SK-N-SH treated with all-trans-retinoic acid at 6 μM for 48 hours (cell line): ENCODE data around the gene C17orf78.
"Not testable (repeated sequence)": the region's sequence is repeated elsewhere in the genome, so short reads cannot be mapped to it uniquely, and the experiment has no call there.

Source experiments
- ATAC-seq: fragments of 200-7000 bp; cut with Tn5 transposase; 3 replicates; pipeline ENCODE4 v1.9.1; 2020; ENCODE audit warnings: mild to moderate bottlenecking, moderate library complexity
- ARNTL ChIP-seq: fragments of 450-650 bp; formaldehyde crosslinking; IDR thresholded peaks from 2 replicates; pipeline ENCODE4 v1.5.0; 2020; ENCODE audit warnings: low read depth, mild to moderate bottlenecking, moderate library complexity, borderline replicate concordance
- BACH2 ChIP-seq: fragments of 250-450 bp; sonication (Bioruptor Pico); IDR thresholded peaks from 2 replicates; pipeline ENCODE4 v1.9.0; 2021; ENCODE audit warnings: mild to moderate bottlenecking, borderline replicate concordance
- CREB5 ChIP-seq: fragments of 250-450 bp; sonication (Bioruptor Pico); IDR thresholded peaks from 2 replicates; pipeline ENCODE4 v1.5.1; 2020; ENCODE audit warnings: low read depth, mild to moderate bottlenecking, moderate library complexity
- CSDC2 ChIP-seq: fragments of 250-450 bp; sonication (Bioruptor Pico); IDR thresholded peaks from 2 replicates; pipeline ENCODE4 v1.5.0; 2020; ENCODE audit warnings: mild to moderate bottlenecking, moderate library complexity
- CSRNP3 ChIP-seq: fragments of 250-450 bp; sonication (Bioruptor Pico); IDR thresholded peaks from 2 replicates; pipeline ENCODE4 v1.5.1; 2021; ENCODE audit warnings: mild to moderate bottlenecking, moderate library complexity
- GLIS3 ChIP-seq: fragments of 250-450 bp; sonication (Bioruptor Pico); IDR thresholded peaks from 2 replicates; pipeline ENCODE4 v1.5.0; 2020; ENCODE audit warnings: mild to moderate bottlenecking, moderate library complexity
- ISL1 ChIP-seq: fragments of 250-450 bp; sonication (Bioruptor Pico); IDR thresholded peaks from 2 replicates; pipeline ENCODE4 v2.1.2; 2022; ENCODE audit warnings: mild to moderate bottlenecking, moderate library complexity
- OSR1 ChIP-seq: fragments of 250-450 bp; sonication (Bioruptor Pico); IDR thresholded peaks from 2 replicates; pipeline ENCODE4 v1.8.0; 2022; ENCODE audit warnings: moderate library complexity, mild to moderate bottlenecking, inconsistent platforms
- PATZ1 ChIP-seq: fragments of 250-450 bp; sonication (Bioruptor Pico); IDR thresholded peaks from 2 replicates; pipeline ENCODE4 v1.8.0; 2020; ENCODE audit warnings: mild to moderate bottlenecking, moderate library complexity, borderline replicate concordance
- PPARA ChIP-seq: fragments of 250-450 bp; sonication (Bioruptor Pico); IDR thresholded peaks from 2 replicates; pipeline ENCODE4 v1.5.0; 2020; ENCODE audit warnings: mild to moderate bottlenecking, borderline replicate concordance
- RARB ChIP-seq: fragments of 250-450 bp; sonication (Bioruptor Pico); IDR thresholded peaks from 2 replicates; pipeline ENCODE4 v1.8.0; 2021; ENCODE audit warnings: mild to moderate bottlenecking, moderate library complexity
- SNAI2 ChIP-seq: fragments of 250-450 bp; sonication (Bioruptor Pico); IDR thresholded peaks from 2 replicates; pipeline ENCODE4 v1.5.0; 2020; ENCODE audit warnings: mild to moderate bottlenecking, moderate library complexity
- TCF4 ChIP-seq: fragments of 250-450 bp; sonication (Bioruptor Pico); IDR thresholded peaks from 2 replicates; pipeline ENCODE4 v1.8.0; 2021; ENCODE audit warnings: mild to moderate bottlenecking, moderate library complexity, borderline replicate concordance
- TOX ChIP-seq: fragments of 250-450 bp; sonication (Bioruptor Pico); IDR thresholded peaks from 2 replicates; pipeline ENCODE4 v1.8.0; 2021; ENCODE audit warnings: mild to moderate bottlenecking, moderate library complexity, borderline replicate concordance
- ZC3H10 ChIP-seq: fragments of 250-450 bp; sonication (Bioruptor Pico); IDR thresholded peaks from 2 replicates; pipeline ENCODE4 v1.5.1; 2021; ENCODE audit warnings: mild to moderate bottlenecking, moderate library complexity
- ZFP3 ChIP-seq: fragments of 250-450 bp; sonication (Bioruptor Pico); IDR thresholded peaks from 2 replicates; pipeline ENCODE4 v1.5.0; 2020; ENCODE audit warnings: mild to moderate bottlenecking, moderate library complexity
- ZFP30 ChIP-seq: fragments of 450-650 bp; formaldehyde crosslinking; IDR thresholded peaks from 2 replicates; pipeline ENCODE4 v1.5.0; 2022; ENCODE audit warnings: mild to moderate bottlenecking, moderate library complexity
- ZNF565 ChIP-seq: fragments of 450-650 bp; formaldehyde crosslinking; conservative IDR thresholded peaks from 2 replicates; pipeline ENCODE4 v1.5.0; 2020; ENCODE audit warnings: low read depth, mild to moderate bottlenecking, moderate library complexity
- ZNF70 ChIP-seq: fragments of 450-650 bp; formaldehyde crosslinking; IDR thresholded peaks from 2 replicates; pipeline ENCODE4 v1.5.0; 2020; ENCODE audit warnings: mild to moderate bottlenecking, moderate library complexity
- ZNF8 ChIP-seq: fragments of 450-650 bp; formaldehyde crosslinking; IDR thresholded peaks from 2 replicates; pipeline ENCODE4 v1.5.0; 2020; ENCODE audit warnings: mild to moderate bottlenecking, moderate library complexity

Gene C17orf78

GRCh38 chr17:37406635-37407461 lies 31.1 kb downstream of the C17orf78 start, which contains the start of the genes ACACA and TADA2A (continued):
- TF ChIP-seq ZFP3 (peak; percentile 57; the same call in 1 of the 2 replicates), GLIS3 (no peak), PPARA (CRISPR knock-in tag) (no peak), ZNF70 (CRISPR knock-in tag) (no peak), SNAI2 (no peak), RARB (no peak), ARNTL (CRISPR knock-in tag) (no peak), CSDC2 (no peak), ZNF8 (CRISPR knock-in tag) (no peak), TOX (CRISPR knock-in tag) (no peak), ZFP30 (CRISPR knock-in tag) (no peak), TCF4 (CRISPR knock-in tag) (no peak), ZC3H10 (CRISPR knock-in tag) (no peak), CSRNP3 (no peak), ISL1 (CRISPR knock-in tag) (no peak), BACH2 (CRISPR knock-in tag) (no peak)
- TF ChIP-seq, all 23 proteins: peak for 3

- not testable (repeated sequence) for ATAC-seq
These were observed 32.3 kb downstream of the C17orf78 start for GRCh38 chr17:37408145-37408479.

- TF ChIP-seq TOX (CRISPR knock-in tag) = no peak
- TF ChIP-seq PATZ1 (CRISPR knock-in tag) = no peak
- no peak for TF ChIP-seq ZC3H10 (CRISPR knock-in tag)
- TF ChIP-seq ARNTL (CRISPR knock-in tag) = no peak
- no peak for TF ChIP-seq ISL1 (CRISPR knock-in tag)
- TF ChIP-seq SNAI2 = no peak
- TF ChIP-seq ZNF8 (CRISPR knock-in tag) = no peak
- no peak for TF ChIP-seq CSDC2
- TF ChIP-seq RARB = no peak
- TF ChIP-seq ZNF565 (CRISPR knock-in tag) = no peak
- TF ChIP-seq, all 23 proteins: peak for 0
- no peak for ATAC-seq
These were observed 34.6 kb downstream of the C17orf78 start for GRCh38 chr17:37410357-37410756.

GRCh38 chr17:37413875-37414519 lies 38.2 kb downstream of the C17orf78 start:
- TF ChIP-seq OSR1 (no peak), SNAI2 (no peak), ZNF70 (CRISPR knock-in tag) (peak; percentile 83), ZFP30 (CRISPR knock-in tag) (no peak), ZNF8 (CRISPR knock-in tag) (peak; percentile 85)
- 0 out of 3 replicates have a peak, but pooled peaks have one; percentile 41 for ATAC-seq

GRCh38 chr17:37417852-37418251 lies 42.1 kb downstream of the C17orf78 start:
- TF ChIP-seq CREB5 (no peak), ZFP3 (no peak), ZC3H10 (CRISPR knock-in tag) (no peak)
- no peak for ATAC-seq
